Measurements from ENCODE around the gene HMCN2.

Gene HMCN2

DNA sequence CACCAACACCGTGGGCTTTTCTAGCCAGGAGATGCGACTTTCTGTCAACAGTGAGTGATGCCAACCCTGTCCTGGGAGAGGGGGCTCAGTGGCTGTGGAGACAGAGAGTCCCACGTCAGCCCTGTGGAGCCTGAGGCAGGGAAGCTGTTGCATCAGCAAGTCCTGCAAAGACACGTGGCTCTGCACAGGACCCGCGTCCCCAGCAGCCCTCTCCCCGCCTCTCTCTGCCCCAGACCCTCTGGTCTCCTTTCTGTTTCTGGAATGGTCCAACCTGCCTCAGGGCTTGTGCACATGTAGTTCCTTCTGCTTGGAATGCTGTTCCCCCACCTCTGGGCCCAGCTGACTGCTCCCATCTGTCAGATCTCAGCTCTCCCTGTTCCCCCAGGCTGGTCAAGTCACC lies 60.4 kb downstream of the HMCN2 start:
- Histone ChIP-seq H3K9me3 (ENCODE audit: control insufficient read depth in 2 of 2, low read length in 2 of 2) (no peaks in the 10 kb centered on the region), H3K36me3 (ENCODE audit: control insufficient read depth in 2 of 2, insufficient read depth in 2 of 2, low read length in 2 of 2) (peaks cover 8 to 11% of the 10 kb centered on the region in 2 donors), H3K4me1 (ENCODE audit: control insufficient read depth, insufficient read depth, low read length) (peaks cover 40% of the 10 kb centered on the region), H3K4me3 (ENCODE audit: low read length in 2 of 2) (no peak overlapping the region), H3K27ac (ENCODE audit: low read length) (no peak overlapping the region), H3K9ac (ENCODE audit: low read length in 2 of 2) (no peak overlapping the region), H3K27me3 (ENCODE audit: control insufficient read depth in 1 of 2, insufficient read depth in 2 of 2, low read length in 2 of 2) (no peaks in the 10 kb centered on the region)

DNA sequence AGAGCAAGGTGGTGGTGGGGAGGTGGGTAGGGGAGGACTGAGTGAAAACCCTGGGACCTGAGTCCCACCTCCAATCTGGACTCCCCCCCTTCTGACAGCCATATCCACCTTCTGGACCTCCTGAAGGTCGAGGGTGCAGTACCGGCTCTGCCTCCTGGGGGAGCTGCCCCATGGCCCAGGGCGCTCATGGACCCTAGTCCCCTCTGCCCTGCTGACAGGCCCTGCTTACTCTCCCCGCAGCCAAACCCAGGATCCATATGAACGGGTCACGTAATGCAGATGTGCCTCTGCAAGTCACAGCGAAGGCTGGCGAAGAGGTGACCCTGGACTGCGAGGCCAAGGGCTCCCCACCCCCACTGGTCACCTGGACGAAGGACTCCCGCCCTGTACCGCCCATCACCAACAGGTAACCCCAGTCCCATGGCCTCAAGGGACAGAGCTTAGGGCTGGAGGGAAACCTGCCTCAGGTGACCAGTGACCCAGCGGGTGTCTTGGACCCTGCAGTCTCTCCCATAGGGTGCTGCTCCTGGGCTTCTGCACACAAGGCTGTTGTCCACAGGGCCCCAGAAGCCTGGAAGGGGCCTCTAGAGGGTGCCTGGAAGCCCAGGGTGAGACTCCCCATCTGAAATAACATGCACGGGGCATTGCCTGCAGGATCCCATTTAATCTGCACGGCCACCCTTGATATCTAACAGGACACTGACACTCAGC lies 61.7 kb downstream of the HMCN2 start:
- Histone ChIP-seq H3K27me3 (ENCODE audit: control insufficient read depth in 1 of 2, insufficient read depth in 2 of 2, low read length in 2 of 2) (no peaks in the 10 kb centered on the region), H3K36me3 (ENCODE audit: control insufficient read depth in 2 of 2, insufficient read depth in 2 of 2, low read length in 2 of 2) (peaks cover 8 to 11% of the 10 kb centered on the region in 2 donors), H3K4me1 (ENCODE audit: control insufficient read depth, insufficient read depth, low read length) (peaks cover 50% of the 10 kb centered on the region), H3K9me3 (ENCODE audit: control insufficient read depth in 2 of 2, low read length in 2 of 2) (no peaks in the 10 kb centered on the region), H3K27ac (ENCODE audit: low read length) (peak overlapping the region; percentile 67), H3K4me3 (ENCODE audit: low read length in 2 of 2) (no peak overlapping the region), H3K9ac (ENCODE audit: low read length in 2 of 2) (no peak overlapping the region)

DNA sequence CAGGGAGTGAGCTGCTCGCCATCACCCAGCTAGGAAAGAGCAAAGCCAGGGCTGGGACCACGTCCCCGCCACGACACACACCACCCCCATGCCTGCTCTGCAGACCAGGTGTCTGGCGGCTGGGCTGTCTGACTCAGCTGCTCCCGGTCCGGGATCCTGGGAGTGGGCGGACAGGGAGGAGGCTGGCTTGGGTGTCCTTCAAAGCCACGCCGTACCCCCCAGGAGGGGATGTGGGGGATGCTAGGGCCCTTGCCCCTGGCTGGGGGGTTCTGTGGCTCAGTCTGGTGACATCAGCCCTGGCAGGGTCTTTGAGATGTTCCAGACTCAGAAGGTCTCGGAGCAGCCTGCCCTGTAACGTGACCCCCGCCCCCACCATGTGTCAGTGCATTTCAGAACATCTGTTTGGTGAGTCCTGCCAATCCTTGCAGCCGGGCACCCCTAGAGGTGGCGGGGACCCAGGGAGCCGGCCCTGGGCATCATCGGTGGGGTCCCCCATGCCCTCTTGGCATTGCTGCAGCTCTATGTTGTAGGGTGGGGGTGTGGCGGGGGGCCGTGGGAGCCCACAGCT lies 62.3 kb downstream of the HMCN2 start:
- Histone ChIP-seq H3K4me1 (ENCODE audit: control insufficient read depth, insufficient read depth, low read length) (peaks cover 52% of the 10 kb centered on the region), H3K4me3 (ENCODE audit: low read length in 2 of 2) (no peak overlapping the region), H3K9ac (ENCODE audit: low read length in 2 of 2) (no peak overlapping the region), H3K27ac (ENCODE audit: low read length) (peak overlapping the region; percentile 67), H3K36me3 (ENCODE audit: control insufficient read depth in 2 of 2, insufficient read depth in 2 of 2, low read length in 2 of 2) (peaks cover 8 to 11% of the 10 kb centered on the region in 2 donors), H3K27me3 (ENCODE audit: control insufficient read depth in 1 of 2, insufficient read depth in 2 of 2, low read length in 2 of 2) (no peaks in the 10 kb centered on the region), H3K9me3 (ENCODE audit: control insufficient read depth in 2 of 2, low read length in 2 of 2) (no peaks in the 10 kb centered on the region)

DNA sequence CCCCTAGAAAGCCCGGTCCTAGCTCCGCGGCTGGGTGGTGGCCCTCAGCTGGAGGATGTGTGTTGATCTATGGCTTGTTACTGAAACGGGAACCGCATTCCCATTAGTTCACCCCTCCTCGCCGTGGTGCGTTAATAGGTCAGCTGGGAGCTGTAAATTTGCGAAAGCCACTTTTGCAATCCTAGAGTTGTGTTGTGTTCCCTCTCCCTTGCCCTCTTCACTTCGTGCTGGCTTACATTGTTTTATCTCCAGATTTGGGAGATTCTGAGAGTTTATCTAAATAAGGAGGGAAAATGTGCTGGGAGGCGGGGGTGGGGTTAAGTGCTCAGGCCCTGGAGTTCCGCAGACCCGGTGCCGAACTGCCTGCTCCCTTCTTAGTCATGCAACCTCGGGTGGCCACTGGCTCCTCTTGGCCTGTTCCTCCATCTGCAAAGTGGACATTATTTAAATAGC lies 62.8 kb downstream of the HMCN2 start:
- Histone ChIP-seq H3K9ac (ENCODE audit: low read length in 2 of 2) (peak overlapping the region in 1 of 2 donors; percentile 17), H3K27me3 (ENCODE audit: control insufficient read depth in 1 of 2, insufficient read depth in 2 of 2, low read length in 2 of 2) (no peaks in the 10 kb centered on the region), H3K4me1 (ENCODE audit: control insufficient read depth, insufficient read depth, low read length) (peaks cover 57% of the 10 kb centered on the region), H3K9me3 (ENCODE audit: control insufficient read depth in 2 of 2, low read length in 2 of 2) (no peaks in the 10 kb centered on the region), H3K36me3 (ENCODE audit: control insufficient read depth in 2 of 2, insufficient read depth in 2 of 2, low read length in 2 of 2) (peaks cover 8 to 11% of the 10 kb centered on the region in 2 donors), H3K4me3 (ENCODE audit: low read length in 2 of 2) (peak overlapping the region; percentile 29 to 38), H3K27ac (ENCODE audit: low read length) (peak overlapping the region; percentile 67)

DNA sequence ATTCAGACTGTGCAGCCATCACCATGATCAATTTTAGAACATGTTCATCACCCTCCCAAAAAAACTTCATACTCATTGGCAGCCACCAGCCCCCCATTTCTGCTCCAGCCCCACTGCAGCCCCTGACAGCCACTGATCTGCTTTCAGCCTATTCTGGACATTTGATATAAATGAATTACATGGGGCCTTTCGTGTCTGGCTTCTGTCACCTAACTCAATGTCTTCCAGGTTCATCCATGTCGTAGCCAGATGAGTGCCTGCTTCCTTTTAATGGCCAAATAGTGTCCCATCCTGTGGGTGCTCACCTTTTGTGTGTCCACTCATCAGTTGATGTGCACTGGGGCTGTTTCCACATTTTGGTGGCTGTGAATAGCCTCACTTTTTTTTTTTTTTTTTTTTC lies 63.5 kb downstream of the HMCN2 start:
- peaks cover 61% of the 10 kb centered on the region for H3K4me1 ChIP-seq (ENCODE audit: control insufficient read depth, insufficient read depth, low read length)
- no peak overlapping the region for H3K4me3 ChIP-seq (ENCODE audit: low read length in 2 of 2)
- H3K9me3 ChIP-seq (ENCODE audit: control insufficient read depth in 2 of 2, low read length in 2 of 2) = no peaks in the 10 kb centered on the region
- H3K9ac ChIP-seq (ENCODE audit: low read length in 2 of 2) = peak overlapping the region in 1 of 2 donors; percentile 17
- H3K27ac ChIP-seq (ENCODE audit: low read length) = peak overlapping the region; percentile 67
- H3K27me3 ChIP-seq (ENCODE audit: control insufficient read depth in 1 of 2, insufficient read depth in 2 of 2, low read length in 2 of 2) = no peaks in the 10 kb centered on the region
- peaks cover 8 to 11% of the 10 kb centered on the region in 2 donors for H3K36me3 ChIP-seq (ENCODE audit: control insufficient read depth in 2 of 2, insufficient read depth in 2 of 2, low read length in 2 of 2)

DNA sequence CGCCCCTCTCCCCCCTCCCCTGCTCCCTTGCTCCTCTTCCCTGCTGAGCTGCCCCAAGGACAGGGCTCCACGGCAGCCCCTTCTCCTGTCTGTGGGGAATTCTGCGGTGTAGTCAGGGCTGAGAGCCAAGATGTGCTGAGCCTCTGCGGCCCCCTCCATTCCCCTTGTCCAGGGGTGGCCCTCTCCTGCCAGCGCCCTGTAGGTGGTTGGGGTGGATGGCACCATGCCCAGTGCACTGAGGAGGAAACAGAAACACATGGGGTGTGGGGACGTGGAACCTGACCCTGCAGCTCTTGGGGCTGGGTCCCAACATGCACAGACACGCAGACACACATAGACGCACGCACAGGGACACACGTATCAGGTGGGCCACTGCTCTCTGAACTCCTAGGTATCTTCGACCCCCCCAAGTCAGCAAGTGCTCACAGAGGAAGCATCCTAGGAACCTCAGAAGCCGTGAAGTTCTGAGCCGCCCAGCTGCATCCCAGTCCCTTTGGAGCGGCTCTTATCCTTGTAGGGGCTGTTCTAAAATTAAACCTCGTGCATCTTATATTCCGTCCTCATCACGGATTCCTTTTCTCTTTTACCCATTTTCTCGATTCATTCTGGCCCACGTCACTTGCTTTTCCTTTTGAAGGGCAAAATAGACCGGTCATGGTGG lies 64.8 kb downstream of the HMCN2 start:
- H3K4me3 ChIP-seq (ENCODE audit: low read length in 2 of 2) = no peak overlapping the region
- H3K9ac ChIP-seq (ENCODE audit: low read length in 2 of 2) = peak overlapping the region in 1 of 2 donors; percentile 10
- H3K9me3 ChIP-seq (ENCODE audit: control insufficient read depth in 2 of 2, low read length in 2 of 2) = no peaks in the 10 kb centered on the region
- H3K27me3 ChIP-seq (ENCODE audit: control insufficient read depth in 1 of 2, insufficient read depth in 2 of 2, low read length in 2 of 2) = no peaks in the 10 kb centered on the region
- H3K36me3 ChIP-seq (ENCODE audit: control insufficient read depth in 2 of 2, insufficient read depth in 2 of 2, low read length in 2 of 2) = peaks cover 7 to 10% of the 10 kb centered on the region in 2 donors
- H3K27ac ChIP-seq (ENCODE audit: low read length) = peak overlapping the region; percentile 60
- peaks cover 61% of the 10 kb centered on the region for H3K4me1 ChIP-seq (ENCODE audit: control insufficient read depth, insufficient read depth, low read length)

DNA sequence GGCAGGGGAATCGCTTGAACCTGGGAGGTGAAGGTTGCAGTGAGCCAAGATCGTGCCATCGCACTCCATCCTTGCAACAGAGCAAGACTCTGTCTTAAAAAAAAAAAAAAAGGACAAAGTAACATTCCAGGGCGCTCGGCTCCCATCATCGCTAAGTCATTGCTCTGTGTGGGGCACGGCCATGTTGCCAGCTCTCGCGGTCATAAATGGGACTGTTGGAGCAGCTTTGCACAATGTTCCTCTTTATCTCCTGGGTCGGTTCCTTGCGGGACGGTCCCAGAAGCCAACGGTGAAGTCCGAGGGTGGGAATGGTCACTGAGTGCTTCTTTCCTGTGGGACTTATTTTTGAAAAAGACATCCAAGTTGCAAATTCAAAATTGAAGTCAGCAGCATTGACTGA lies 65.5 kb downstream of the HMCN2 start:
- Histone ChIP-seq H3K9me3 (ENCODE audit: control insufficient read depth in 2 of 2, low read length in 2 of 2) (no peaks in the 10 kb centered on the region), H3K4me1 (ENCODE audit: control insufficient read depth, insufficient read depth, low read length) (peaks cover 61% of the 10 kb centered on the region), H3K27me3 (ENCODE audit: control insufficient read depth in 1 of 2, insufficient read depth in 2 of 2, low read length in 2 of 2) (no peaks in the 10 kb centered on the region), H3K9ac (ENCODE audit: low read length in 2 of 2) (no peak overlapping the region), H3K36me3 (ENCODE audit: control insufficient read depth in 2 of 2, insufficient read depth in 2 of 2, low read length in 2 of 2) (peaks cover 2 to 3% of the 10 kb centered on the region in 2 donors), H3K4me3 (ENCODE audit: low read length in 2 of 2) (no peak overlapping the region), H3K27ac (ENCODE audit: low read length) (peak overlapping the region; percentile 74)

DNA sequence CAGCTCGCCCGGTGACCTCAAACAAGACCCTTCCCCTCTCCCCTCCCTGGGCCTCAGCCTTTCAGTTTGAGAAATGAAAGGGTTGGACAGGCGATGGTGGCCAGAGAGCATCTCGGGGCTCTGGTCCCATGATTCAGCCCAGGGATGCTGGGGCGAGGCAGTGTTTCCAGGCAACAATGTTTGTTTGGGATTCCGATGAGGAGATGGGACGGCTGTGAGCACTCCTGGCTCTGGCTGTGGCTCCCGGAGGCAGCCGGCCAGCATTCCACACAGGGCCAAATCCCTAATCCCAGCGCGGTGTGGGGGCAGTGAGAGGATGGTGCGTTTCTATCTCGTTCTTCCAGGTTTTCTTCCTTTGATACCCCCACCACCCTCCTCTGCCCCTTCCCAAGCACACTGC lies 66.0 kb downstream of the HMCN2 start:
- no peak overlapping the region for H3K9ac ChIP-seq (ENCODE audit: low read length in 2 of 2)
- no peaks in the 10 kb centered on the region for H3K27me3 ChIP-seq (ENCODE audit: control insufficient read depth in 1 of 2, insufficient read depth in 2 of 2, low read length in 2 of 2)
- H3K4me1 ChIP-seq (ENCODE audit: control insufficient read depth, insufficient read depth, low read length) = peaks cover 64% of the 10 kb centered on the region
- peak overlapping the region in 1 of 2 donors; percentile 8 for H3K4me3 ChIP-seq (ENCODE audit: low read length in 2 of 2)
- no peaks in the 10 kb centered on the region for H3K9me3 ChIP-seq (ENCODE audit: control insufficient read depth in 2 of 2, low read length in 2 of 2)
- peak overlapping the region; percentile 74 for H3K27ac ChIP-seq (ENCODE audit: low read length)
- H3K36me3 ChIP-seq (ENCODE audit: control insufficient read depth in 2 of 2, insufficient read depth in 2 of 2, low read length in 2 of 2) = no peaks in the 10 kb centered on the region

DNA sequence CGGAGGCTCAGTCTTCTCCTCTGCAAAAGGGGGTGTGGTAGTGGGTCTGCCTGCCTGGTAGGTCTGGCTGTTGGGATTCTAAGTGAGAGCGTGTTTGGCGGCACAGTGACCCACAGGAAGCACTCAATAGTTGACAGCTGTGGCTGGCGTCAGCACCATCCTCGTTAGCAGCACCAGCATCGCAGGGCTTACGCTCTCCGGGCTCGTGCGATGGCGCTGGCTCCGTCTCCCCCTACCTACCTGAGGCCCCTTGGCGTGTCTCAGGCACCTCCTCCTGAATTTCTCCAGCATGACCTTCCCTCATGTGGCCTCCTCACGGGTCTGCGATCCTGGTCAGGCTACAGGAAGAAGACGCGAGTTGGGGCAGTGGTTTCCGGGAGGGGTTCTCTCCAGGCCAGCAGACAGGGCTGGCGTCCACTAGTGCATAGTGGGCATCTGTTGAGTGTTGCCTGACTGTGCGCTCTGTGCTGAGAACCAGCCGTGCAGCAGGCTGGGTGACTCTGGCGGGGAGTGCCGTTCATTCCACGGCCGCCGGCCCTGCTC lies 66.9 kb downstream of the HMCN2 start:
- Histone ChIP-seq H3K9ac (ENCODE audit: low read length in 2 of 2) (no peak overlapping the region), H3K9me3 (ENCODE audit: control insufficient read depth in 2 of 2, low read length in 2 of 2) (no peaks in the 10 kb centered on the region), H3K4me1 (ENCODE audit: control insufficient read depth, insufficient read depth, low read length) (peaks cover 59% of the 10 kb centered on the region), H3K36me3 (ENCODE audit: control insufficient read depth in 2 of 2, insufficient read depth in 2 of 2, low read length in 2 of 2) (no peaks in the 10 kb centered on the region), H3K4me3 (ENCODE audit: low read length in 2 of 2) (no peak overlapping the region), H3K27ac (ENCODE audit: low read length) (peak overlapping the region; percentile 74), H3K27me3 (ENCODE audit: control insufficient read depth in 1 of 2, insufficient read depth in 2 of 2, low read length in 2 of 2) (no peaks in the 10 kb centered on the region)

DNA sequence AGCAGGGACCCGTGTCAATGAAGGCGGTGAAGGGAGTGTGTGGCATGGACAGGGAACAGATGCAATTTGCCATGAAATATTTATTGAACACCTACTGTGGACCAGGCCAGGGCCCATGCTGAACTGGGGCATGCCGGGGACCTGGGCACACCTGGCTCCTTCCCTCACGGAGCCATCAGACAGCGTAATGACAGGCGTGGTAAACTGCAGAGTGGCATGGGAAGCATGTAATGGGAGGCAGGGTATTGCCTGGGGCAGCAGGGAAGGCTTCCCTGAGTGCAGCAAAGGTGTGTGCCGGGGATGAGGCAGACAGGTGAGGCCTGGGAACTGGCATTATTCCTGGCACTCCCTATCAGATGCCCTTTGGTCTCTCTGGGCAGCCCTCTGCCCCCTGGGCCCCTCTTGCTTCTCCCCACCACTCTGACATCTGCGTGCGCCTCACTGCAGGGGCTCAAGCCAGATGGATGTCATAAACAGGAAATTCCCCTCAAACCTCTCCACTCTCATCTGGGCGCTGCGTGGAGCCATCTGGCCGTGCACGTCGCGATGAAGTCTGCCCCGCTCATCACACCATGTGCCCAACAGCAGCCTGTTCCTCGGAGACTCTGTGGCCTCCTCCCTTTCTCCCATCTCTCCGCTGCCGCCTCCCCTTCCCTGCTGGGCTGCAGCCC lies 67.6 kb downstream of the HMCN2 start:
- no peak overlapping the region for H3K27ac ChIP-seq (ENCODE audit: low read length)
- H3K9me3 ChIP-seq (ENCODE audit: control insufficient read depth in 2 of 2, low read length in 2 of 2) = no peaks in the 10 kb centered on the region
- H3K9ac ChIP-seq (ENCODE audit: low read length in 2 of 2) = no peak overlapping the region
- no peaks in the 10 kb centered on the region for H3K27me3 ChIP-seq (ENCODE audit: control insufficient read depth in 1 of 2, insufficient read depth in 2 of 2, low read length in 2 of 2)
- H3K4me3 ChIP-seq (ENCODE audit: low read length in 2 of 2) = no peak overlapping the region
- H3K36me3 ChIP-seq (ENCODE audit: control insufficient read depth in 2 of 2, insufficient read depth in 2 of 2, low read length in 2 of 2) = no peaks in the 10 kb centered on the region
- peaks cover 52% of the 10 kb centered on the region for H3K4me1 ChIP-seq (ENCODE audit: control insufficient read depth, insufficient read depth, low read length)
